ENCODE measurements around the gene ASB7. TPM values are rescaled to one million over a fixed set of nuclear protein-coding genes. Genes with fewer than 3 reads are reported as not detected.
A peak's percentile ranks its signal among the peaks of the same experiment; 100 is the strongest.

Gene ASB7
- total RNA-seq, 3 donors from 2014 or later (not counting 1 experiment from before 2014, with no cell fraction given), result 16.1 to 23.1 (median 20.5) TPM

DNA sequence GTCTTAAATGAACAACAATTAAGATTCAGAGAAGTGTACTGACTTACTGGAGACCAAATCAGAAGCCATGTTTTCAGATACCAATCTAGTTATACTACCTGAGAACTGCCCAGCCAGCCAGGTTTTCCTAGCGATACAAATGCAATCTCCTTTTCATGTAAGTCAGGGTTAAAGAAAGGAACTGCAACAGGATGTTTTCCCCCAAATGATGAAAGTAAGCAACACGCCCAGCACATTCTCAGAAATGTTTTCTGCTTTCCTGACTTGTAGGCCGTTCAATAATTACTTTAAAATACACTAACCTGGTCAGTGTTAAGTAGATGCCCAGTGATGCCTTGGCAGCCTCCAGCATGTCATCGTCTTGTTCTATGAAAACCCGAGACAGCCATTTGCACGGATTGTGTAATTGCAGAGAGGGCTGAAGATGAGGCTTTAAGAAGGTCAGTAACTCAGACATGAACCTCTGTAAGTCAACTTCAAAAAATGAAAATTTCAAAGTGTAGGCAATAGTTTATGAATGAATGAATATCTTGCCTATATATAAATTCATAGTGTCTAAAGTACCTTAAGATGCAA lies 30.7 kb upstream of the ASB7 start:
- H3K4me3 ChIP-seq (ENCODE audit: low read length), result no peak overlapping the region
- DNase-seq, result peak in 1 of 2 donors; percentile 20

DNA sequence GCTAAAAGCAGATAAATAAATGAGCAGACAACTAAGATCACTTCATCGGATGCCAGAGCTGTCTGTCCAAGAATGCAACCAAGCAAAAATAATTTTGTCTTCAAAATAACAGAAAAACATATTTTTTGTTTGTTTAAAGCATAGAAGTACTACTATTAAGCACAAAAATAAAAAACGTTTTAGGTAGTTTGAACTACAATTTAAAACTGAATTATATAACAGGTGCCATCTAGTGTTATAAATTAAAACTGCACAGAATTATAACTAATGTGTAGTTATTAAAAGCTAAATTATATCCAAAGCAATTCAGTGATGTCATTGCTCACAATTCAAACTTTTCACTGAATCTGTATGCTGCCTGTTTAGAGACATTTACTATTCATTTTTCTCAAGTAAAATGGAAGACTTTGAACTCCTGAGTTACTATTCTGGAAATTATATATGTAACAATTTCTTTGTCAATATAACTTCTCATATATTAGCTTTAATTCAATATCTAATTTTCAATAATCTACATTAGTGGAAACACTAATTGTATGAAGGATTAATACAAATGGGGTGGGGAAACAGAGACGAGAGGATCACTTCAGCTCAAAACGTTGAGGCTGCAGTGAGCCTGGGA lies 29.9 kb upstream of the ASB7 start:
- intact Hi-C loops (cut with micrococcal nuclease), result loop anchor here (2.0 kb wide), 2 partner anchors 230 to 644 kb away; no protein-coding TSS in a partner anchor
- TF ChIP-seq, protein P1, sequence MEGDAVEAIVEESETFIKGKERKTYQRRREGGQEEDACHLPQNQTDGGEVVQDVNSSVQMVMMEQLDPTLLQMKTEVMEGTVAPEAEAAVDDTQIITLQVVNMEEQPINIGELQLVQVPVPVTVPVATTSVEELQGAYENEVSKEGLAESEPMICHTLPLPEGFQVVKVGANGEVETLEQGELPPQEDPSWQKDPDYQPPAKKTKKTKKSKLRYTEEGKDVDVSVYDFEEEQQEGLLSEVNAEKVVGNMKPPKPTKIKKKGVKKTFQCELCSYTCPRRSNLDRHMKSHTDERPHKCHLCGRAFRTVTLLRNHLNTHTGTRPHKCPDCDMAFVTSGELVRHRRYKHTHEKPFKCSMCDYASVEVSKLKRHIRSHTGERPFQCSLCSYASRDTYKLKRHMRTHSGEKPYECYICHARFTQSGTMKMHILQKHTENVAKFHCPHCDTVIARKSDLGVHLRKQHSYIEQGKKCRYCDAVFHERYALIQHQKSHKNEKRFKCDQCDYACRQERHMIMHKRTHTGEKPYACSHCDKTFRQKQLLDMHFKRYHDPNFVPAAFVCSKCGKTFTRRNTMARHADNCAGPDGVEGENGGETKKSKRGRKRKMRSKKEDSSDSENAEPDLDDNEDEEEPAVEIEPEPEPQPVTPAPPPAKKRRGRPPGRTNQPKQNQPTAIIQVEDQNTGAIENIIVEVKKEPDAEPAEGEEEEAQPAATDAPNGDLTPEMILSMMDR (IDR thresholded peaks at IDR 0.05), result peak; percentile 70
- DNase-seq (peak in 1 of 2 donors; percentile 55), ATAC-seq (no peak)
- Histone ChIP-seq H3K4me3 (ENCODE audit: low read length) (no peak overlapping the region), H3K36me3 (ENCODE audit: control insufficient read depth, insufficient read depth, low read length) (peaks cover 26% of the 10 kb centered on the region), H3K9me3 (ENCODE audit: control insufficient read depth, insufficient read depth, low read length) (no peaks in the 10 kb centered on the region), H3K27ac (ENCODE audit: low read length) (no peak overlapping the region), H3K27me3 (ENCODE audit: control insufficient read depth, insufficient read depth, low read length) (no peaks in the 10 kb centered on the region), H3K4me1 (ENCODE audit: control insufficient read depth, insufficient read depth, low read length) (no peaks in the 10 kb centered on the region)
- H3K27me3 Mint-ChIP-seq (ENCODE audit: low read depth in 2 of 2), result no peaks in the 10 kb centered on the region
- H3K4me3 Mint-ChIP-seq, result no peak overlapping the region
- no peaks in the 10 kb centered on the region for H3K9me3 Mint-ChIP-seq
- peaks cover 9 to 12% of the 10 kb centered on the region in 2 donors for H3K4me1 Mint-ChIP-seq
- no peak overlapping the region for H3K27ac Mint-ChIP-seq
- no peaks in the 10 kb centered on the region for H3K36me3 Mint-ChIP-seq
- WGBS (ENCODE audit: insufficient coverage), result 100% methylated on average over 1 of the region's 4 CpGs

More for the DNA sequence above, 30.7 kb upstream of the ASB7 start:
- Mint-ChIP-seq H3K4me3 (no peak overlapping the region), H3K4me1 (peaks cover 7 to 9% of the 10 kb centered on the region in 2 donors), H3K27me3 (ENCODE audit: low read depth in 2 of 2) (no peaks in the 10 kb centered on the region), H3K9me3 (no peaks in the 10 kb centered on the region), H3K27ac (peak overlapping the region in 1 of 2 donors; percentile 29), H3K36me3 (no peaks in the 10 kb centered on the region)
- TF ChIP-seq, protein P1 (IDR thresholded peaks at IDR 0.05), result no peak
- ATAC-seq, result no peak
- Histone ChIP-seq H3K27me3 (ENCODE audit: control insufficient read depth, insufficient read depth, low read length) (no peaks in the 10 kb centered on the region), H3K9me3 (ENCODE audit: control insufficient read depth, insufficient read depth, low read length) (no peaks in the 10 kb centered on the region), H3K36me3 (ENCODE audit: control insufficient read depth, insufficient read depth, low read length) (peaks cover 26% of the 10 kb centered on the region), H3K4me1 (ENCODE audit: control insufficient read depth, insufficient read depth, low read length) (no peaks in the 10 kb centered on the region), H3K27ac (ENCODE audit: low read length) (no peak overlapping the region)
- intact Hi-C loops (cut with micrococcal nuclease), result loop anchor here (2.0 kb wide), 2 partner anchors 229 to 643 kb away; no protein-coding TSS in a partner anchor
- WGBS (ENCODE audit: insufficient coverage), result 89% methylated on average over 6 of the region's 6 CpGs

DNA sequence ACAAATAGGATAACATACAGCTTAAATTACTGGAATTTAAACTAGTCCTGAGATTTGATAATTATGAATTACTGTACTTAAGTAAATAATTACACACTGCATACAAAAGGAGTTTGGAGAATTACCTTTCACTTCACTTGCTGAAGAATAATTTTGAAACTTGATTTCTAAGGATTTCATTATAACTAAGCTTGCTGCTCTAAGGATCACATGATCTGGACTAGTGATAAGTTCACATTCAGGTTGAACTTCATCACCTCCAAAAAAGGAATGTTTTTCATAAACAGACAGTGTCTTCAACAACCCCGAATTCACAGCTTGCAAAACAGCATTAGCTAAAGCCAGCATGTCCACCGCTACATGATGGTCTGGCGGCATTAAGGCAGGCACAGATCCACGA lies 28.9 kb upstream of the ASB7 start:
- ATAC-seq, result no peak
- Histone ChIP-seq H3K27ac (ENCODE audit: low read length) (no peak overlapping the region), H3K4me3 (ENCODE audit: low read length) (no peak overlapping the region), H3K36me3 (ENCODE audit: control insufficient read depth, insufficient read depth, low read length) (peaks cover 26% of the 10 kb centered on the region), H3K27me3 (ENCODE audit: control insufficient read depth, insufficient read depth, low read length) (no peaks in the 10 kb centered on the region), H3K9me3 (ENCODE audit: control insufficient read depth, insufficient read depth, low read length) (no peaks in the 10 kb centered on the region), H3K4me1 (ENCODE audit: control insufficient read depth, insufficient read depth, low read length) (no peaks in the 10 kb centered on the region)
- no peak for DNase-seq
- no peaks in the 10 kb centered on the region for H3K27me3 Mint-ChIP-seq (ENCODE audit: low read depth in 2 of 2)
- TF ChIP-seq, protein P1 (IDR thresholded peaks at IDR 0.05), result no peak
- no peaks in the 10 kb centered on the region for H3K36me3 Mint-ChIP-seq
- H3K9me3 Mint-ChIP-seq, result no peaks in the 10 kb centered on the region
- no peak overlapping the region for H3K4me3 Mint-ChIP-seq
- intact Hi-C loops (cut with micrococcal nuclease), result loop anchor here (2.0 kb wide), 2 partner anchors 231 to 645 kb away; no protein-coding TSS in a partner anchor
- peaks cover 9 to 12% of the 10 kb centered on the region in 2 donors for H3K4me1 Mint-ChIP-seq
- no peak overlapping the region for H3K27ac Mint-ChIP-seq
- WGBS (ENCODE audit: insufficient coverage), result 88% methylated on average over 4 of the region's 4 CpGs

All from natural killer cell (primary cell).